Mesothelial cell of epicardium (in vitro differentiated cells): Measurements from ENCODE around the gene PAM16. TPM values are rescaled to one million over a fixed set of nuclear protein-coding genes. Genes with fewer than 3 reads are reported as not detected.
"Not testable (repeated sequence)": the region's sequence is repeated elsewhere in the genome, so short reads cannot be mapped to it uniquely, and the experiment has no call there.

Experiments
- DNase-seq, 2 experiments: peaks; one replicate each; pipeline ENCODE4 v3.0.0; 2021; ENCODE audit warnings: low spot score in 2 of 2; ENCODE audit not compliant: unreplicated experiment in 2 of 2
- H3K27ac Mint-ChIP-seq: 2 replicates; pipeline ENCODE4 v1.8.0; 2021; ENCODE audit warnings: mixed read lengths
- H3K27me3 Mint-ChIP-seq: 2 replicates; pipeline ENCODE4 v1.8.0; 2021; ENCODE audit warnings: low read depth, mixed read lengths
- H3K36me3 Mint-ChIP-seq: 2 replicates; pipeline ENCODE4 v1.8.0; 2021; ENCODE audit warnings: mixed read lengths
- H3K4me1 Mint-ChIP-seq: 2 replicates; pipeline ENCODE4 v1.8.0; 2021; ENCODE audit warnings: mixed read lengths
- H3K4me3 Mint-ChIP-seq: 2 replicates; pipeline ENCODE4 v1.8.0; 2021; ENCODE audit warnings: mild to moderate bottlenecking, moderate library complexity, mixed read lengths
- H3K9me3 Mint-ChIP-seq: 2 replicates; pipeline ENCODE4 v1.8.0; 2021; ENCODE audit warnings: mixed read lengths
- total RNA-seq: library from RNA; stranded (reverse); gene quantifications from 3 replicates; pipeline ENCODE4 v1.2.1, GENCODE V29; 2021
- TF ChIP-seq, protein P1 (sequence below): fragments of 200-600 bp; sonication (generic); IDR thresholded peaks from one replicate; pipeline ENCODE4 v1.5.0; 2021; ENCODE audit warnings: antibody characterized with exemption; ENCODE audit not compliant: unreplicated experiment

PAM16 gene
- total RNA-seq, 1 donor from 2014 or later: 35.6 TPM

DNA sequence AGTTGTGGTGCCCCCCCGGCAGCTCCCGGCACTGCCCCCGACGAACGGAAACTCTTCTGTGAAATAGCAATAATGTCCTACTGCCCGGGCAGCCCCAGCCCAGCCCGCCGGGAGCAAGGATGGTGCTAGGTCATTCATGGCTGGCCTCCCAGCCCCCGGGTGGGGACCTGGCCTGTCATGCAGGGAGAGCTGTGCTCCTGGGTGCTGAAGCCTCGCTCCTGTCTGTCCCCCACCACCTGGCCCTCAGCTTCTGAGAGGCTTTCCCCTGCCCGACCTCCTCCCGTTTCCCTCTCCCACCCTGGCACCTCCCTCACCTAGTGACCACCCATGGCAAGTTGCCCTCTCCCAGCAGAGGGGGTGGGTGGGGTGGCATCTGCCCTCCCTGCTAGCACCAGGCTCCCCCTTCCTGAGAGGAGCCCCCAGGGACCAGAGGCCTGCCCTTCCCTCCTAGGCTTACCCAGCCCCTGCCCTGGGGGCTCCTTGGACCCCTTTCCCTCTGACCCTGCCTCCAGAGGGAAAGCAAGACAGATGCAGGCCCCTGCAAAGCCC, 13.5 kb downstream of the PAM16 start:
- Mint-ChIP-seq H3K36me3 (peaks cover 4% of the 10 kb centered on the region), H3K9me3 (no peaks in the 10 kb centered on the region), H3K27ac (no peak overlapping the region), H3K27me3 (no peaks in the 10 kb centered on the region), H3K4me1 (peaks cover 14% of the 10 kb centered on the region), H3K4me3 (no peak overlapping the region)
- TF ChIP-seq, protein P1, sequence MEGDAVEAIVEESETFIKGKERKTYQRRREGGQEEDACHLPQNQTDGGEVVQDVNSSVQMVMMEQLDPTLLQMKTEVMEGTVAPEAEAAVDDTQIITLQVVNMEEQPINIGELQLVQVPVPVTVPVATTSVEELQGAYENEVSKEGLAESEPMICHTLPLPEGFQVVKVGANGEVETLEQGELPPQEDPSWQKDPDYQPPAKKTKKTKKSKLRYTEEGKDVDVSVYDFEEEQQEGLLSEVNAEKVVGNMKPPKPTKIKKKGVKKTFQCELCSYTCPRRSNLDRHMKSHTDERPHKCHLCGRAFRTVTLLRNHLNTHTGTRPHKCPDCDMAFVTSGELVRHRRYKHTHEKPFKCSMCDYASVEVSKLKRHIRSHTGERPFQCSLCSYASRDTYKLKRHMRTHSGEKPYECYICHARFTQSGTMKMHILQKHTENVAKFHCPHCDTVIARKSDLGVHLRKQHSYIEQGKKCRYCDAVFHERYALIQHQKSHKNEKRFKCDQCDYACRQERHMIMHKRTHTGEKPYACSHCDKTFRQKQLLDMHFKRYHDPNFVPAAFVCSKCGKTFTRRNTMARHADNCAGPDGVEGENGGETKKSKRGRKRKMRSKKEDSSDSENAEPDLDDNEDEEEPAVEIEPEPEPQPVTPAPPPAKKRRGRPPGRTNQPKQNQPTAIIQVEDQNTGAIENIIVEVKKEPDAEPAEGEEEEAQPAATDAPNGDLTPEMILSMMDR: no peak
- no peak for DNase-seq

DNA sequence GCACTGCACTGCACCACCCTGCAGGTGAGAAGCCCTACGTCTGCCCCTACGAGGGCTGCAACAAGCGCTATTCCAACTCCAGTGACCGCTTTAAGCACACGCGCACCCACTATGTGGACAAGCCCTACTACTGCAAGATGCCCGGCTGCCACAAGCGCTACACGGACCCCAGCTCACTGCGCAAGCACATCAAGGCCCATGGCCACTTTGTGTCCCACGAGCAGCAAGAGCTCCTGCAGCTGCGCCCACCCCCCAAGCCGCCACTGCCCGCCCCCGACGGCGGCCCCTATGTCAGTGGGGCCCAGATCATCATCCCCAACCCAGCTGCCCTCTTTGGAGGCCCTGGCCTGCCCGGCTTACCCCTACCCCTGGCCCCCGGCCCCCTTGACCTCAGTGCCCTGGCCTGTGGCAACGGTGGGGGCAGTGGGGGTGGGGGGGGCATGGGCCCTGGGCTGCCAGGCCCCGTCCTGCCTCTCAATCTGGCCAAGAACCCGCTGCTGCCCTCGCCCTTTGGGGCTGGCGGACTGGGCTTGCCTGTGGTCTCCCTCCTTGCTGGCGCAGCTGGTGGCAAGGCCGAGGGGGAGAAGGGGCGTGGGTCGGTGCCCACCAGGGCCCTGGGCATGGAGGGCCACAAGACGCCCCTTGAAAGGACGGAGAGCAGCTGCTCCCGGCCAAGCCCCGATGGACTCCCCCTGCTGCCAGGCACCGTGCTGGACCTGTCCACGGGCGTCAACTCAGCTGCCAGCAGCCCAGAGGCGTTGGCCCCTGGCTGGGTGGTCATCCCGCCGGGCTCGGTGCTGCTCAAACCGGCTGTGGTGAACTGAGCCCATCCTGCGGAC, 14.2 kb downstream of the PAM16 start:
- peak overlapping the region; percentile 30 for H3K27ac Mint-ChIP-seq
- H3K4me1 Mint-ChIP-seq: peaks cover 14% of the 10 kb centered on the region
- TF ChIP-seq, protein P1: no peak
- H3K27me3 Mint-ChIP-seq: no peaks in the 10 kb centered on the region
- H3K9me3 Mint-ChIP-seq: no peaks in the 10 kb centered on the region
- peaks cover 6% of the 10 kb centered on the region for H3K36me3 Mint-ChIP-seq
- H3K4me3 Mint-ChIP-seq: no peak overlapping the region
- DNase-seq: no peak

DNA sequence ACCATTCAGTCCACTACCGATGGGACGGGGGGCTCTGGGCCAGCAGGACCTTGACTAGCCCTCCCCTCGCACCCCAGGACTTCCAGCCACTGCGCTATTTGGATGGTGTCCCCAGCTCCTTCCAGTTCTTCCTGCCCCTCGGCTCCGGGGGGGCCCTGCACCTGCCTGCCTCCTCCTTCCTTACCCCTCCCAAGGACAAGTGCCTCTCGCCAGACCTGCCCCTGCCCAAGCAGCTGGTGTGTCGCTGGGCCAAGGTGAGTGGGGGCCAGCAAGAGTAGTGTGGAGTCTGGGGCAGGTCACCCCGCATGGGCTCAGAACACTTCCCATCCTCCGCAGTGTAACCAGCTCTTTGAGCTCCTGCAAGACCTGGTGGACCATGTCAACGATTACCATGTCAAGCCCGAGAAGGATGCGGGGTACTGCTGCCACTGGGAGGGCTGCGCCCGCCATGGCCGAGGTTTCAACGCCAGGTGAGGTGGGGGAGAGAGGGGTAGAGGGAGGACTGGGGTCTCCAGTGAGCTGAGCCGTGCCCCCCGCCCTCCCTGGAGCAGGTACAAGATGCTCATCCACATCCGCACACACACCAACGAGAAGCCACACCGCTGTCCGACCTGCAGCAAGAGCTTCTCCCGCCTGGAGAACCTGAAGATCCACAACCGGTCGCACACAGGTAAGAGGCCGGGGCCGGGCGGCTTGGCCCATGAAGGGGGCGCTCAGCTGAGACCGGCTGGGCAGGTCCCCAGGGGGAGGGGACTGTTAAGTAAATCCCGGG, 16.2 kb downstream of the PAM16 start:
- DNase-seq: no peak
- H3K27me3 Mint-ChIP-seq: no peaks in the 10 kb centered on the region
- no peak overlapping the region for H3K4me3 Mint-ChIP-seq
- H3K4me1 Mint-ChIP-seq: peaks cover 10% of the 10 kb centered on the region
- H3K36me3 Mint-ChIP-seq: peaks cover 6% of the 10 kb centered on the region
- peak overlapping the region; percentile 9 for H3K27ac Mint-ChIP-seq
- H3K9me3 Mint-ChIP-seq: no peaks in the 10 kb centered on the region
- TF ChIP-seq, protein P1: no peak

DNA sequence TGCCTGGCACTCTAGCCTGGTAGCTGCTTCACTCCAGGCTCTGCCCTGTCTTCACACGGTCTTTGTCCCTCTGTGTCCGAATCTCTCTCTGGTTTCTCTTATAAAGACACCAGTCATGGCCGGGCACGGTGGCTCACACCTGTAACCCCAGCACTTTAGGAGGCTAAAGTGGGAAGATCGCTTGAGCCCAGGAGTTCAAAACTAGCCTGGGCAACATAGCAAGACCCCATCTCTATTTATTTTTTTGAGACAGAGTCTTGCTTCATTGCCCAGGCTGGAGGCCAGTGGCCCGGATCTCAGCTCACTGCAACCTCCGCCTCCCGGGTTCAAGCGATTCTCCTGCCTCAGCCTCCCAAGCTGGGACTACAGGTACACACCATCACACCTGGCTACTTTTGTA, 17.4 kb downstream of the PAM16 start:
- H3K27ac Mint-ChIP-seq, DNase-seq, H3K4me3 Mint-ChIP-seq, H3K9me3 Mint-ChIP-seq, H3K36me3 Mint-ChIP-seq, H3K27me3 Mint-ChIP-seq: not testable (repeated sequence)
- peaks cover 11% of the 10 kb centered on the region for H3K4me1 Mint-ChIP-seq

DNA sequence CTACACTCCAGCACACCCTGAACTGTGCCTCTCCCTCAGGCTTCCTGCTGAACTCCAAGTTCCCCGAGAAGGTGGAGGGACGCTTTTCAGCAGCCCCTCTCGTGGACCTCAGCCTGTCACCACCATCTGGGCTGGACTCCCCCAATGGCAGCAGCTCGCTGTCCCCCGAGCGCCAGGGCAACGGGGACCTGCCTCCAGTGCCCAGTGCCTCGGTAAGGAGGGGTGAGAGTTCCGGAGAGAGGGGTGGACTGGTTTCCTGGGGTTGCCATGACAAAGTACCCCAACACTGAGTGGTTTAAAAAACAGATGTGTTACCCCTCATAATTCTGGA, 17.8 kb downstream of the PAM16 start:
- H3K4me3 Mint-ChIP-seq: no peak overlapping the region
- no peaks in the 10 kb centered on the region for H3K9me3 Mint-ChIP-seq
- H3K4me1 Mint-ChIP-seq: peaks cover 15% of the 10 kb centered on the region
- H3K27me3 Mint-ChIP-seq: no peaks in the 10 kb centered on the region
- TF ChIP-seq, protein P1: no peak
- H3K27ac Mint-ChIP-seq: no peak overlapping the region
- peaks cover 6% of the 10 kb centered on the region for H3K36me3 Mint-ChIP-seq
- DNase-seq: no peak
